ENCODE results near the gene C1orf185.
"Not testable (repeated sequence)": the region's sequence is repeated elsewhere in the genome, so short reads cannot be mapped to it uniquely, and the experiment has no call there.

Gene C1orf185

GRCh38 chr1:51101976-51102375 lies at the start of gene C1orf185:
TSS of gene C1orf185 (plus strand) at chr1:51102228. CDS start at chr1:51102234, 6 bp downstream.
- FAIRE-seq (no peak), DNase-seq (ENCODE audit: insufficient read length, low spot score) (no peak)

GRCh38 chr1:51058858-51059257 lies 43.2 kb upstream of the C1orf185 start:
- DNase-seq (ENCODE audit: insufficient read length, low spot score) (no peak), FAIRE-seq (no peak)

- FAIRE-seq (no peak), DNase-seq (ENCODE audit: insufficient read length, low spot score) (no peak)
Observed at GRCh38 chr1:51061231-51061918, 40.7 kb upstream of the C1orf185 start.

GRCh38 chr1:51063121-51063520 lies 38.9 kb upstream of the C1orf185 start:
- DNase-seq (ENCODE audit: insufficient read length, low spot score) (peak; percentile 55), FAIRE-seq (no peak)

GRCh38 chr1:51070011-51070410 lies 32.0 kb upstream of the C1orf185 start:
- FAIRE-seq = no peak
- DNase-seq (ENCODE audit: insufficient read length, low spot score) = no peak

- FAIRE-seq = no peak
Observed at GRCh38 chr1:51070640-51071039, 31.4 kb upstream of the C1orf185 start.

GRCh38 chr1:51071291-51072042 lies 30.6 kb upstream of the C1orf185 start:
- FAIRE-seq (no peak), DNase-seq (ENCODE audit: insufficient read length, low spot score) (no peak)

More at GRCh38 chr1:51070640-51071039, 31.4 kb upstream of the C1orf185 start:
- no peak for DNase-seq (ENCODE audit: insufficient read length, low spot score)

- DNase-seq (ENCODE audit: insufficient read length, low spot score) (no peak), FAIRE-seq (no peak)
Observed at GRCh38 chr1:51072043-51072439, 30.0 kb upstream of the C1orf185 start.

GRCh38 chr1:51072651-51073050 lies 29.4 kb upstream of the C1orf185 start:
- no peak for DNase-seq (ENCODE audit: insufficient read length, low spot score)
- FAIRE-seq = no peak

- no peak for DNase-seq (ENCODE audit: insufficient read length, low spot score)
- no peak for FAIRE-seq
Observed at GRCh38 chr1:51073456-51073855, 28.6 kb upstream of the C1orf185 start.

- no peak for DNase-seq (ENCODE audit: insufficient read length, low spot score)
- FAIRE-seq = no peak
Observed at GRCh38 chr1:51086496-51087271, 15.3 kb upstream of the C1orf185 start.

GRCh38 chr1:51088474-51088873 lies 13.6 kb upstream of the C1orf185 start:
- no peak for DNase-seq (ENCODE audit: insufficient read length, low spot score)
- FAIRE-seq = no peak

GRCh38 chr1:51093581-51093980 lies 8.4 kb upstream of the C1orf185 start:
- DNase-seq (ENCODE audit: insufficient read length, low spot score) (no peak), FAIRE-seq (no peak)

- DNase-seq (ENCODE audit: insufficient read length, low spot score) = no peak
- FAIRE-seq = no peak
Observed at GRCh38 chr1:51097171-51097570, 4.9 kb upstream of the C1orf185 start.

GRCh38 chr1:51100264-51100880 lies 1.7 kb upstream of the C1orf185 start:
- FAIRE-seq (no peak), DNase-seq (ENCODE audit: insufficient read length, low spot score) (no peak)

- DNase-seq (ENCODE audit: insufficient read length, low spot score) (no peak), FAIRE-seq (no peak)
Observed at GRCh38 chr1:51114137-51114536, 12.1 kb downstream of the C1orf185 start.

GRCh38 chr1:51115714-51116404 lies 13.8 kb downstream of the C1orf185 start:
- FAIRE-seq (no peak), DNase-seq (ENCODE audit: insufficient read length, low spot score) (no peak)

GRCh38 chr1:51119331-51119730 lies 17.3 kb downstream of the C1orf185 start:
- FAIRE-seq (no peak), DNase-seq (ENCODE audit: insufficient read length, low spot score) (no peak)

GRCh38 chr1:51120629-51121028 lies 18.6 kb downstream of the C1orf185 start:
- FAIRE-seq = no peak

GRCh38 chr1:51127152-51127551 lies 25.1 kb downstream of the C1orf185 start:
- FAIRE-seq; DNase-seq (ENCODE audit: insufficient read length, low spot score): not testable (repeated sequence)

More at GRCh38 chr1:51120629-51121028, 18.6 kb downstream of the C1orf185 start:
- DNase-seq (ENCODE audit: insufficient read length, low spot score) = no peak

All from HTR-8/SVneo (cell line).